Transverse colon (tissue), 3 donors: ENCODE measurements around the gene VEGFA.

Experiments
- EP300 ChIP-seq: sonication (generic); formaldehyde crosslinking; IDR thresholded peaks from one replicate; pipeline ENCODE4 v1.6.1; 2017; ENCODE audit warnings: antibody characterized with exemption, low read depth
- POLR2A ChIP-seq: fragments of 450-650 bp; IDR thresholded peaks from one replicate; pipeline ENCODE4 v1.6.1; 2016; ENCODE audit warnings: antibody characterized with exemption, mild to moderate bottlenecking, moderate library complexity
- TF ChIP-seq, protein P1 (sequence below), 5 experiments: fragments of 200-600 bp in 3 of 5; fragments of 450-650 bp in 2 of 5; sonication (generic) in 3 of 5; IDR thresholded peaks; 1 replicate in 2 of 5; 2 replicates in 3 of 5; pipeline ENCODE4 v1.5.1; 2016 to 2017; ENCODE audit warnings: antibody characterized with exemption in 5 of 5, inconsistent platforms in 3 of 5, mild to moderate bottlenecking in 2 of 5, moderate library complexity in 1 of 5

DNA sequence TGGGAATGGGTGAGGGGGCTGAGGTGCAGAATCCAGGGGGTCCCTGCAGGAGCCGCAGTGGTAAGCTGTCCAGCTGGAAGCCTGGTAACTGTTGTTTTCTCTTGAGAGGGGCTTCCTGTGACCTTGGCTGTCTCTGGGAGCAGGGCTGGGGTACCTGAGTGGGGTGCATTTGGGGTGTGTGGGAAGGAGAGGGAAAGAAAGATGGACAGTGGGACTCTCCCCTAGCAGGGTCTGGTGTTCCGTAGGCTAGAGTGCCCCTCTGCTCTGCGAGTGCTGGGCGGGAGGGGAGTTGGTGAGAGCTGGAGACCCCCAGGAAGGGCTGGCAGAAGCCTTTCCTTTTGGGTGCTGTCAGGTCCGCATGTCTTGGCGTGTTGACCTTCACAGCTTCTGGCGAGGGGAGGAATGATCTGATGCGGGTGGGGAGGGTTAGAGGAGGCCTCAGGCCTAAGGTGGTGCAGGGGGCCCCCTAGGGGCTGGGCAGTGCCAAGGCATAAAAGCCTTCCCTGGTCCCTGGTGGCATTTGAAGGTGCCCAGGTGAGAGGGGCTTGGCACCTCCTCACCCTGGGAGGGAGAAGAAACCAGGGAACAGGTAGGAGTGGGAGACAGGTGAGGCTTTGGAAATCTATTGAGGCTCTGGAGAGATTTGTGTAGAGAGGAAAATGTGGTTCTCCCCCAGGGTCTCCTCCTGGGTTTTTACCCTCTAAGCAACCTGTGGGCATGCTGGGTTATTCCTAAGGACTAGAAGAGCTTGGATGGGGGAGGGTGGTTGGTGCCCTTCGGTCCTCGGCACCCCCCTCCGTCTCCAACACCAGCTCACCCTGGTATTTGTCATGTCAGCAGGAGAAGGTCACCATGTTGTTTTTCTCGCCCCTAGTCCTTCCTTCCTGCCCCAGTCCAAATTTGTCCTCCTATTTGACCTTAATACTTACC, 3.3 kb downstream of the VEGFA start:
- TF ChIP-seq, protein P1, sequence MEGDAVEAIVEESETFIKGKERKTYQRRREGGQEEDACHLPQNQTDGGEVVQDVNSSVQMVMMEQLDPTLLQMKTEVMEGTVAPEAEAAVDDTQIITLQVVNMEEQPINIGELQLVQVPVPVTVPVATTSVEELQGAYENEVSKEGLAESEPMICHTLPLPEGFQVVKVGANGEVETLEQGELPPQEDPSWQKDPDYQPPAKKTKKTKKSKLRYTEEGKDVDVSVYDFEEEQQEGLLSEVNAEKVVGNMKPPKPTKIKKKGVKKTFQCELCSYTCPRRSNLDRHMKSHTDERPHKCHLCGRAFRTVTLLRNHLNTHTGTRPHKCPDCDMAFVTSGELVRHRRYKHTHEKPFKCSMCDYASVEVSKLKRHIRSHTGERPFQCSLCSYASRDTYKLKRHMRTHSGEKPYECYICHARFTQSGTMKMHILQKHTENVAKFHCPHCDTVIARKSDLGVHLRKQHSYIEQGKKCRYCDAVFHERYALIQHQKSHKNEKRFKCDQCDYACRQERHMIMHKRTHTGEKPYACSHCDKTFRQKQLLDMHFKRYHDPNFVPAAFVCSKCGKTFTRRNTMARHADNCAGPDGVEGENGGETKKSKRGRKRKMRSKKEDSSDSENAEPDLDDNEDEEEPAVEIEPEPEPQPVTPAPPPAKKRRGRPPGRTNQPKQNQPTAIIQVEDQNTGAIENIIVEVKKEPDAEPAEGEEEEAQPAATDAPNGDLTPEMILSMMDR (IDR thresholded peaks at IDR 0.05) = peak; percentile 76 to 91 (median 79)
- TF ChIP-seq POLR2A = peak; percentile 62
- no peak for TF ChIP-seq EP300
